ENCODE measurements around the gene CMTR1.

- TF ChIP-seq CTCF (IDR thresholded peaks at IDR 0.05 in 8 of 11, conservative IDR thresholded peaks at IDR 0.05 in 3 of 11) (no peak), POLR2AphosphoS5 (IDR thresholded peaks at IDR 0.05) (no peak)
Observed at GRCh38 chr6:37514837-37515236, 81.8 kb downstream of the CMTR1 start.

Measured in spleen (tissue), 7 donors.